GM12891 (cell line): ENCODE results near the gene TMEM132D.

Experiments used
- DNase-seq: peaks from one replicate; pipeline ENCODE4 v3.0.0; 2011; ENCODE audit warnings: low spot score; ENCODE audit not compliant: insufficient read length
- FAIRE-seq: peaks from 2 replicates; lab custom pipeline; 2011; peaks lifted over from hg19 to GRCh38; lab: Jason Lieb, UNC
- PAX5 ChIP-seq: IDR thresholded peaks from 2 replicates; pipeline ENCODE4 v1.6.1; 2011; ENCODE audit warnings: low read length, moderate library complexity, mild to moderate bottlenecking; ENCODE audit not compliant: insufficient read depth, severe bottlenecking
- POLR2A ChIP-seq: IDR thresholded peaks from 2 replicates; pipeline ENCODE4 v1.6.1; 2011; ENCODE audit warnings: low read depth, low read length, control low read depth
- POLR2AphosphoS5 ChIP-seq: IDR thresholded peaks from 2 replicates; pipeline ENCODE4 v1.6.1; 2011; ENCODE audit warnings: low read depth, low read length, control low read depth
- POU2F2 ChIP-seq: IDR thresholded peaks from 2 replicates; pipeline ENCODE4 v1.6.1; 2011; ENCODE audit warnings: low read depth, mild to moderate bottlenecking, control low read depth, low read length, moderate library complexity
- SPI1 ChIP-seq: IDR thresholded peaks from 2 replicates; pipeline ENCODE4 v1.6.1; 2011; ENCODE audit warnings: low read depth, low read length, control low read depth
- TAF1 ChIP-seq: IDR thresholded peaks from 2 replicates; pipeline ENCODE4 v1.6.1; 2011; ENCODE audit warnings: low read depth, low read length, control low read depth

The TMEM132D gene

DNA sequence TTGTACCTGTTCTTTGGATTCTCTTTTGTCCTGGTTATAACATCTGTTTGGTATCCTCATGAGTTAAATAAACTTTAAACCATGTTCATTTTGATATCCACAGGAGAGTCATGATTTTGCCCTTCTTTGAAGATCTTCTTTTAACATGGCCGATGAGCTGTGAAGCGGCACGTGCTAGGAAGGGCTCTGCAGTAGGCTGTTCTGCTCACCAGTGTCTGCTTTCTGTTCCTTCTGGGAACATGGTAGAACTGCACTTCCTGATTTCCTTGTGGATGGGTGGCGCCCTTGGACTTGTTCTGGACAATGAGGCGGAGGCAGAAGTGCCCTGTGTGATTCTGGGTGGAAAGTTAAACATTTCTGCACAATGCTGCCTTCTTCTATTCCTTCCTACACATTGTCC is 138.1 kb downstream of the TMEM132D start:
- no peak for TF ChIP-seq POLR2AphosphoS5
- TF ChIP-seq TAF1, result no peak
- TF ChIP-seq POLR2A, result no peak
- TF ChIP-seq SPI1, result no peak
- TF ChIP-seq POU2F2, result no peak
- TF ChIP-seq PAX5, result no peak
- no peak for FAIRE-seq
- no peak for DNase-seq

- TF ChIP-seq POLR2A (no peak), POLR2AphosphoS5 (no peak), POU2F2 (no peak), TAF1 (no peak), SPI1 (no peak), PAX5 (no peak)
- FAIRE-seq (no peak), DNase-seq (no peak)
Measured at GRCh38 chr12:129762436-129762835, 141.4 kb downstream of the TMEM132D start.

DNA sequence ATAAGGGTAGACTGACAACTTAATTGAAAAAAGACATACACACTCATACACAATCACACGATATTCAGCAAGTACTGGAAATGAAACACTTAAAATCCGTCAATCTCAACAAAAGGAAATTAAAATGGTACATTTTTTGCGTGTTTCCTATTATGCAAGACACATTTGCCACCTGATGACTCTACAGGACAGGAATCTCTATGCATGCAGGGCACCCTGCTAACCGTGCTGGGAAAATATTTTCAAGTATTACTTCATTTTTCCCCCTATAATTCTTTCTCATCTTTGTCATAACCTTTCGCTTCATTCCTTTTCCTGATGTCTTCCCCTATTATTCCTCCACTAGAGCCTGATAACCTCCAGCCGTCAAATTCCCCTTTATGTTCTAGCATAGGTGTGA is 150.2 kb downstream of the TMEM132D start:
- DNase-seq, result no peak
- FAIRE-seq, result no peak

GRCh38 chr12:129750421-129750820 is 153.4 kb downstream of the TMEM132D start:
- DNase-seq (no peak), FAIRE-seq (no peak)
- TF ChIP-seq POLR2AphosphoS5 (no peak), PAX5 (no peak), POU2F2 (no peak)

More for the DNA sequence above, 150.2 kb downstream of the TMEM132D start:
- no peak for TF ChIP-seq POU2F2
- TF ChIP-seq TAF1, result no peak
- no peak for TF ChIP-seq POLR2AphosphoS5
- no peak for TF ChIP-seq SPI1
- TF ChIP-seq PAX5, result no peak
- no peak for TF ChIP-seq POLR2A

DNA sequence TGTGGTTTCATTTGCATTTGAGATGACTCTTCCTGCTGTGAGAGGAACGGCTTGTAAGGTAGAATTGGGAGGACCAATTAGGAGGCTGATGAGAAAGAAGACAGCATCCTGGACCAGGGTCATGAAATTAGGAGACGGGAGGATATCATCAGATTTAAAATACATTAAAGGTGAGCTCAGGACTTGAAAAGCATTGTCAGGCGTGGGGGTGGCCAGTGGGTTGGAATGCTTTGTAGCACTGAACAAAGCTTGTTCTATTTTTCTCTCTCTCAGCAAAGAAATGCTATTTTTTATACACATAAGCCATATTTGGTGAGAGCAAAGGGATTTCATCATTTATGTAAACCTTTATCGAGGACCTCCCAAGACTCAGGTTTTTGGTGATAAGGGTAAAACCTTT is 157.5 kb downstream of the TMEM132D start:
- no peak for TF ChIP-seq PAX5
- no peak for DNase-seq
- FAIRE-seq, result no peak

DNA sequence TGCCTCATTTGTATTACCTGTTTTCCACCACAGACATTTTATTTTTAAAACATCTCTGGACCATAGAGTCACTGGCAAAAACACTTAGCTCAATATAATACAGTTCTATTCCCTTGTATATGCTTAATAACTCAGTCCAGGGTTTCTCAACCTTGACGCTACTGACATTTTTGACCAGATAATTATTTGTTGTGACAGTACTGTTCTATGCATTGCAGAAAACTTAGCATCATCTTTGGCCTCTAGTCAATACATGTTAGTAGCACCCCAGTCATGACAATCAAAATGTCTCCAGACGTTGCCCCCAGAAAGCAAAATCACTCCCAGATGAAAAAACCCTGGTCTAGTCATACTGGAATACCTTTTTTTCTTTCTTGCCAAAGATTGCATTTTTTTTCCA is 174.7 kb downstream of the TMEM132D start:
- FAIRE-seq, result no peak
- TF ChIP-seq TAF1 (no peak), POLR2AphosphoS5 (no peak), POU2F2 (no peak), PAX5 (no peak), SPI1 (no peak), POLR2A (no peak)
- DNase-seq, result no peak

- TF ChIP-seq SPI1 (no peak), POLR2A (no peak), TAF1 (no peak), POLR2AphosphoS5 (no peak), POU2F2 (no peak), PAX5 (no peak)
- no peak for FAIRE-seq
- DNase-seq, result no peak
Measured at GRCh38 chr12:129727100-129727499, 176.7 kb downstream of the TMEM132D start.

- TF ChIP-seq TAF1, result no peak
- TF ChIP-seq POU2F2, result no peak
- TF ChIP-seq SPI1, result no peak
- no peak for TF ChIP-seq POLR2AphosphoS5
- no peak for TF ChIP-seq POLR2A
- TF ChIP-seq PAX5, result no peak
- FAIRE-seq (no peak), DNase-seq (no peak)
Measured at GRCh38 chr12:129723260-129723659, 180.6 kb downstream of the TMEM132D start.

GRCh38 chr12:129720618-129721017 is 183.2 kb downstream of the TMEM132D start:
- TF ChIP-seq TAF1 (no peak), POU2F2 (no peak), SPI1 (no peak), POLR2AphosphoS5 (no peak), PAX5 (no peak), POLR2A (no peak)
- FAIRE-seq, result no peak
- no peak for DNase-seq

GRCh38 chr12:129719416-129719815 is 184.4 kb downstream of the TMEM132D start:
- FAIRE-seq, result no peak
- TF ChIP-seq TAF1 (no peak), POLR2AphosphoS5 (no peak), POLR2A (no peak), PAX5 (no peak), SPI1 (no peak), POU2F2 (no peak)
- DNase-seq, result no peak
